Suppressor macrophage treated with lipopolysaccharide for 4 hours (primary cell): ENCODE measurements around the gene NHSL1.

Experiments
- DNase-seq: peaks from one replicate; pipeline ENCODE4 v3.0.0-alpha.2; 2020

Gene NHSL1, protein sequence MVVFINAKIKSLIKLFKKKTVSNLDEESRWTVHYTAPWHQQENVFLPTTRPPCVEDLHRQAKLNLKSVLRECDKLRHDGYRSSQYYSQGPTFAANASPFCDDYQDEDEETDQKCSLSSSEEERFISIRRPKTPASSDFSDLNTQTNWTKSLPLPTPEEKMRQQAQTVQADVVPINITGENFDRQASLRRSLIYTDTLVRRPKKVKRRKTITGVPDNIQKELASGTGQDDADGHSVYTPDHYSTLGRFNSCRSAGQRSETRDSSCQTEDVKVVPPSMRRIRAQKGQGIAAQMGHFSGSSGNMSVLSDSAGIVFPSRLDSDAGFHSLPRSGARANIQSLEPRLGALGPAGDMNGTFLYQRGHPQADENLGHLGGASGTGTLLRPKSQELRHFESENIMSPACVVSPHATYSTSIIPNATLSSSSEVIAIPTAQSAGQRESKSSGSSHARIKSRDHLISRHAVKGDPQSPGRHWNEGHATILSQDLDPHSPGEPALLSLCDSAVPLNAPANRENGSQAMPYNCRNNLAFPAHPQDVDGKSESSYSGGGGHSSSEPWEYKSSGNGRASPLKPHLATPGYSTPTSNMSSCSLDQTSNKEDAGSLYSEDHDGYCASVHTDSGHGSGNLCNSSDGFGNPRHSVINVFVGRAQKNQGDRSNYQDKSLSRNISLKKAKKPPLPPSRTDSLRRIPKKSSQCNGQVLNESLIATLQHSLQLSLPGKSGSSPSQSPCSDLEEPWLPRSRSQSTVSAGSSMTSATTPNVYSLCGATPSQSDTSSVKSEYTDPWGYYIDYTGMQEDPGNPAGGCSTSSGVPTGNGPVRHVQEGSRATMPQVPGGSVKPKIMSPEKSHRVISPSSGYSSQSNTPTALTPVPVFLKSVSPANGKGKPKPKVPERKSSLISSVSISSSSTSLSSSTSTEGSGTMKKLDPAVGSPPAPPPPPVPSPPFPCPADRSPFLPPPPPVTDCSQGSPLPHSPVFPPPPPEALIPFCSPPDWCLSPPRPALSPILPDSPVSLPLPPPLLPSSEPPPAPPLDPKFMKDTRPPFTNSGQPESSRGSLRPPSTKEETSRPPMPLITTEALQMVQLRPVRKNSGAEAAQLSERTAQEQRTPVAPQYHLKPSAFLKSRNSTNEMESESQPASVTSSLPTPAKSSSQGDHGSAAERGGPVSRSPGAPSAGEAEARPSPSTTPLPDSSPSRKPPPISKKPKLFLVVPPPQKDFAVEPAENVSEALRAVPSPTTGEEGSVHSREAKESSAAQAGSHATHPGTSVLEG (N-terminal part only)

GRCh38 chr6:138499303-138500018 lies at the start of gene NHSL1:
NHSL1 (minus strand) TSS chr6:138499494; CDS start chr6:138499290, 204 bp downstream.
- peak; percentile 49 for DNase-seq

DNA sequence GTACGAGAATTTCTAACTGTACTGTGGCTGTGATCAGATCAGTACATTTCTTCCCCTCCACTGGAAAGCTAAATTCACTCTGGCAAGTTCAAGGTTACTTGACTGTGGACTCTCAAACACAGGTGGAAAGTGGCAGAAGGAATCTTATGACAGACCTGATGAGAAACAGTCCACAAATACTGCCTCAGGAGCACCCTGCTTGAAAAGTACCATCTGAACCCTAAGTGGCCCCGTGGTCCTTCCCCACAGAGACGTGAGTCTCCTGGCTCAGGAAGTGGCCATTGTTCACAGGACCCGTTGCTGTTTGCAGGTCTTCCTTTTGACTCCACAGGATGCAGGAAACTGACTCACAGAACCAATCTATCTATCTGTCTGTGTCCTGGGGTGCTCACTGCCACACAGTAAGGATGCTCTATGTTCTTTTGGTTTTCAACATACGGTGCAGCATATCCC lies 47.5 kb upstream of the NHSL1 start:
- DNase-seq, result no peak

- DNase-seq, result no peak
Observed at GRCh38 chr6:138545621-138545980, 46.3 kb upstream of the NHSL1 start.

DNA sequence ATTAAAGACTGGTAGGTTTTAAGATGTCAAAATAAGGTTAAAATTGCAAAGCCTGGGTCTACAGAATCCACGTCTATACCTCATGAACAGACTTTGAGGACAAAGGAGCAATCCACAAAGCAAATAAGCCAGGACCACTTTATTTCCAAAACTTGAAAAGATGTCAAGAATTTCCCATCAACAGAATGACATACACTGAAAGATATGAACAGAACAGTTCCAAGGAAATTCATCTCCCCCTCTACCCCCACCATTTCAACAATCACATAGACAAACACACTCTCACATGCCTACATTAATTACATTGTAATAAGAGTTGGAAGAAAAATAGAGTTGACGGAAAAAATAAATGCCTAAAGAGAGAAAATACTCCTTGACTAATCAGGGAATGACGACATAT lies 45.2 kb upstream of the NHSL1 start:
- DNase-seq, result no peak

DNA sequence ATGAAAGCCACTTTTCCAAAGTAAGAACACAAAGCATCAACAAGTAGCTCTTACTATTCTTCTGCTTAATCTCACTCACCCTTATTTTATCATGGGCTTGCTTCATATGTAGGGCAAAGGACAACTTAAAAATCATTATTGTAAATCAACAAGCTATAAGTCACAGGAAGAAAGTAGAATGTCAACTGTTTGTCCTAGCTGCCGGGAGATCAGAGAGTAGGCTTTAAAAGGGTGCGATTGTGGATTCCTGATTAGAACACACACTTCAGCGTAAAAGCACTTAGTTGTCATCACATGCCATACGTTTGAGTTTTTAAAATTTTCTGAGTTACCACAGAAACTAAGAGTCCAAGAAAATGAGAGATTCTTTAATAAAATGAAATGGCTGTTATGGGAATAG lies 44.4 kb upstream of the NHSL1 start:
- no peak for DNase-seq

- no peak for DNase-seq
Observed at GRCh38 chr6:138541823-138542481, 42.7 kb upstream of the NHSL1 start.

DNA sequence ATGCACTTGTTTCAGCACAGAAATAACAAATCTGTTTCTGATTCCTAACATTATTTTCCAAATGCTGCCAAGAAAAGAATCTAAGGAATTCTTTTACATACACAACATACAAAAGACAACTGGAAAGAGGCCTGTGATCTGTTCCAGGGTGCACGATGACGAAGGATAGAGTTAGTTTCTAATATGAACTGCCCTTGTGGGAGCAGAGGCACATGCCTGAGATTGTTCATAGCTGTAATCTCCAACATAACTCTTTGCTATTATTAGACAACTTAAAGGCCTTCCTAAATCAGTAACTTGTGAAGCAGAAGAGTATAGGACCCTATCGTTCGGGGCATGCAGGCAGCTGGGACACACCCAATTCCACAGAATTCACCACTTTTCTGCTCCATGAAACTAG lies 41.2 kb upstream of the NHSL1 start:
- DNase-seq, result no peak

DNA sequence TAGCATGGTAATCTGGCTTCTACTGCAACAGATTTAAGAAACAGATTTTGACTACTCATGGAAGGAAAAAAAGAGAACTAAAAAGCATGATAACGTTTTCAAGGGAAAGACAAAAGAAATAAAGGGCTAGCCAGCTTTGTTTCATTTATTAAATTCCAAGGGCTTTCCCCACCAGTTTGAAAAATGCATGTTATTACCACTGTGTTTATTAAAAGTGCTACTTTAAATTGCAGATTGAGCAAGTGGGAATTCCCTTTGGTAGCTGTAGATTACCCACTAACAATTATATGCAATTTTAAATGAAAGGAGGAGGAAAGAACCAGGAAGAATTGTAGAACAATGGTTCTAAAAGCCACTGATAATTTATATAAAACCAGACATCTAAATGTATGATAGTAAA lies 40.6 kb upstream of the NHSL1 start:
- no peak for DNase-seq

GRCh38 chr6:138538390-138539031 lies 39.2 kb upstream of the NHSL1 start:
- DNase-seq, result no peak

DNA sequence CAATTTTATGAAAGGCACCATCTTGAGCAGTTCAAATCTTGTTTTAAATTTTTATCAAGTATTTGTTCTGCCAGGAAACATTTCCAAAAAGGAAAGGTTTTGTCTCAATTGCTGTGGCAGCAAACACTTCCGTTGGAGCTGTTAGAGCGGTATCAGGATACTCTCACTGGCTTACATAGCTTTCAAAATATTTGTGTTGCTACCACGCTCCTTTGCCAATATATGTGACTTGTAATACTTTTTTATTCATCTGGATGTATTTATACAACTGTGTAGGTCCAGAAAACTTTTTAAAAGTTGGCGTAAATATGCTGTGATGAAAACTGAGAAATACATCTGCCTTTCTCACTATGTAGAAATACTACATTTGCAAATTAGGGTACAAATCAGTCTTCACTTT lies 37.8 kb upstream of the NHSL1 start:
- DNase-seq, result no peak

- no peak for DNase-seq
Observed at GRCh38 chr6:138535728-138536455, 36.6 kb upstream of the NHSL1 start.

DNA sequence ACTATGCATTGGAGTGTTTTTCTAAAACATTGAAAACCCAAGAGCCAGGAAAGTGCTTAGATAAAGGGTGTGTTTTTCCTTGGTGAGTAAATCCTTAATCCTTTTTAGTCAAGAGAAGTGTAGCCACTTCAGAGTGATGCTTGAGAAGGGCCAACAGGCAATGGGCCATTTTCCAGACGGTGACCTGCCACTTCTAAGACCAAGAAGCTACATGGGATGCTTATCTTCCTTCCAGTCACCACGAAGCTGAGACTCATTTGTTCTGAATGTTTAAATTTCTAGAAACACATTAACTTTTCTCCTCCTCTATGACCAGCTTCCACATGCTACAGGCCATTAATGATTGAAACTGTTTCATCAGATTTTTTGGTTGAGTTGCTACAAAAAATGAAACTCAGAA lies 34.4 kb upstream of the NHSL1 start:
- no peak for DNase-seq

- DNase-seq, result no peak
Observed at GRCh38 chr6:138531387-138531786, 32.1 kb upstream of the NHSL1 start.

DNA sequence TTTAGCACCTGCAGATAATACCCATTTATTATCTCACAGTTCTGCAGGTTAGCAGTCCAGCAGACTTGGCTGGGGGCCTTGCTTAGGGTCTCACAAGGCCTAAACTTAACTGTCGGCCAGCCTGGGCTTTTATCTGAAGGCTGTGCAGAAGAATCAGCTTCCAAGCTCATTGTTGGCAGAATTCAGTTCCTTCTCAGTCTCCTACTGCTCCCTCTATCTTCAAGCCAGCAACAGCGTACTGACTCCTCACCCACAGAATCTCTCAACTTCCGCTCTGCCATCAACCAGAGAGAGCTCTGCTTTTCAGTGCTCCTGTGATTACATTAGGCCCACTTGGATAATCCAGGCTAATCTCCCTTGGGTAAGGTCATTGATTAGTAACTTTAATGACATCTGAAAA lies 30.2 kb upstream of the NHSL1 start:
- no peak for DNase-seq

- no peak for DNase-seq
Observed at GRCh38 chr6:138528956-138529355, 29.7 kb upstream of the NHSL1 start.

- no peak for DNase-seq
Observed at GRCh38 chr6:138528137-138528536, 28.8 kb upstream of the NHSL1 start.

DNA sequence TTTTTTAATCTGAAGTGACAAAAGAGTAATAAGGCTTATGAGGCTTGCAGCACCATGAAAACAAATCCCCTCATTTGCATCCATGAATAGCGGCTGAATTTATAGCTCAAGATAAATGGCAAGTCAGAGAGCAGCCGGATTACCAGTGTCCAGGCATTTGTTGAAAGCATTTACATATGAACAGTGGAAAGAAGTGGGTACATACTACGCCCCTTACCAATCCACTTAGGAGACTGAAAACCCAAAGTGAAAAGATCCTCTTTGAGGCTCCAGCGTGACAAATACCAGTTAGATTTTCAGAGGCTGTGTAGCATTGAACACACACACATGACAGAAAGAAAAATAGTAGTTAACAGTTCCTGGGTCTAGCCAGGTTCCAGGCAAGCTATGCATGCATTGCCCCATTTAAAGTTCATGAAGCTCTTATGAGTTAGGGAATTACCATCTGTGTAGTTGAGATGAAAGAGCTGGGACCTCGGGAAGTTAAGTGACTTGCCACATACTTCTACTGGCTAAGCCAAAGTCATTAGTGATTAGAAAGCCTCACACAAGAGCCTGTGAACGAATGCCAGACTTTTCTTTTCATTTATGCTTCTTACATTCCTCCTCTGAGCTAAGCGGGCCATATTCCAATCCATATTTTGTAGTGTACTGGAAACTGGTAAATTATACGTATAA lies 28.3 kb upstream of the NHSL1 start:
- no peak for DNase-seq

DNA sequence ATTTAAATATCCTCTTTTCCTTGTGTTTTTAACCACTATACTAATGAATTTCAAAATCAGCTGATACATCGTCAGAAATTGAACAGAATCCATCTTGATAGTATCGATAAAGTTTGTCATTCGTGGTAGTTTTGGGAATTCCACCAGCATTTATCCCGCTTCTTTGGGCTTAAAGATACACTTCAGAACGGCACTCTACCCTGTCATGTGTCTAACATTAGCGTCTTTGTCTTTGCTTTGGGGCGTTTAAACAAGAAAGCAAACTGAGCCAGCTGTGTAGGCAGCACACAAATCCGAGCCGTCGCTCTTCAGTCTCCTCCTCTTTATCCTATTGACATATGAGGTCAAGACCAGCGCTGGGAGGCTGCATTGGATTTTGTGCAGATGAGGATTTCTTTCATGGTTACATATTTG lies 27.5 kb upstream of the NHSL1 start:
- no peak for DNase-seq

GRCh38 chr6:138525355-138525754 lies 26.1 kb upstream of the NHSL1 start:
- no peak for DNase-seq

- DNase-seq, result no peak
Observed at GRCh38 chr6:138524526-138524925, 25.2 kb upstream of the NHSL1 start.
